T-helper 9 cell (primary cell): ENCODE results near the gene MYOCOS.
A peak's percentile ranks its signal among the peaks of the same experiment; 100 is the strongest.
"Not testable (repeated sequence)": the region's sequence is repeated elsewhere in the genome, so short reads cannot be mapped to it uniquely, and the experiment has no call there.

ENCODE experiments used
- DNase-seq: peaks from one replicate; pipeline ENCODE4 v3.0.0-alpha.2; 2020

Gene MYOCOS

GRCh38 chr1:171627020-171627419 lies 5.0 kb downstream of the MYOCOS start:
- DNase-seq: no peak

GRCh38 chr1:171628225-171628624 lies 6.2 kb downstream of the MYOCOS start:
- no peak for DNase-seq

- DNase-seq: no peak
Measured at GRCh38 chr1:171635661-171636060, 13.6 kb downstream of the MYOCOS start.

- no peak for DNase-seq
Measured at GRCh38 chr1:171636141-171636540, 14.1 kb downstream of the MYOCOS start.

GRCh38 chr1:171637928-171638576 lies 16.0 kb downstream of the MYOCOS start:
- DNase-seq: no peak

GRCh38 chr1:171640225-171640624 lies 18.2 kb downstream of the MYOCOS start:
- no peak for DNase-seq

- no peak for DNase-seq
Measured at GRCh38 chr1:171641076-171641864, 19.2 kb downstream of the MYOCOS start.

- DNase-seq: no peak
Measured at GRCh38 chr1:171642197-171642596, 20.2 kb downstream of the MYOCOS start.

GRCh38 chr1:171643156-171643555 lies 21.1 kb downstream of the MYOCOS start:
- DNase-seq: no peak

- peak; percentile 37 for DNase-seq
Measured at GRCh38 chr1:171644805-171645483, 22.9 kb downstream of the MYOCOS start.

GRCh38 chr1:171645553-171646248 lies 23.7 kb downstream of the MYOCOS start:
- no peak for DNase-seq

GRCh38 chr1:171646249-171646560 lies 24.2 kb downstream of the MYOCOS start:
- no peak for DNase-seq

- no peak for DNase-seq
Measured at GRCh38 chr1:171652234-171652822, 30.3 kb downstream of the MYOCOS start, which contains the start of gene MYOC. Gene MYOC (minus strand): TSS chr1:171652688. CDS start chr1:171652611, 77 bp downstream.

- no peak for DNase-seq
Measured at GRCh38 chr1:171653796-171654195, 31.8 kb downstream of the MYOCOS start.

GRCh38 chr1:171654201-171654941 lies 32.3 kb downstream of the MYOCOS start:
- no peak for DNase-seq

- peak; percentile 52 for DNase-seq
Measured at GRCh38 chr1:171654942-171655745, 33.1 kb downstream of the MYOCOS start.

GRCh38 chr1:171655746-171656116 lies 33.7 kb downstream of the MYOCOS start:
- DNase-seq: no peak

- DNase-seq: not testable (repeated sequence)
Measured at GRCh38 chr1:171656206-171656605, 34.2 kb downstream of the MYOCOS start.

GRCh38 chr1:171661076-171661650 lies 39.1 kb downstream of the MYOCOS start:
- no peak for DNase-seq

GRCh38 chr1:171663036-171663853 lies 41.2 kb downstream of the MYOCOS start:
- no peak for DNase-seq
